ENCODE data around the gene AQP9.
A peak's percentile ranks its signal among the peaks of the same experiment; 100 is the strongest.
"Not testable (repeated sequence)": the region's sequence is repeated elsewhere in the genome, so short reads cannot be mapped to it uniquely, and the experiment has no call there.

AQP9 gene

GRCh38 chr15:58182460-58183163, 44.4 kb downstream of the AQP9 start:
- DNase-seq = peak; percentile 52

- DNase-seq = no peak
These were observed 47.3 kb downstream of the AQP9 start for GRCh38 chr15:58185439-58185838.

GRCh38 chr15:58189148-58189811, 51.1 kb downstream of the AQP9 start:
- DNase-seq = no peak

- DNase-seq = no peak
These were observed 52.2 kb downstream of the AQP9 start for GRCh38 chr15:58190419-58190818.

- DNase-seq = not testable (repeated sequence)
These were observed 55.5 kb downstream of the AQP9 start for GRCh38 chr15:58193636-58194035.

GRCh38 chr15:58200739-58201138, 62.6 kb downstream of the AQP9 start:
- no peak for DNase-seq

- DNase-seq = no peak
These were observed 63.3 kb downstream of the AQP9 start for GRCh38 chr15:58201516-58201915.

- DNase-seq = peak; percentile 28
These were observed 65.4 kb downstream of the AQP9 start for GRCh38 chr15:58203537-58203936.

- no peak for DNase-seq
These were observed 68.0 kb downstream of the AQP9 start for GRCh38 chr15:58206151-58206550.

- DNase-seq = not testable (repeated sequence)
These were observed 70.0 kb downstream of the AQP9 start for GRCh38 chr15:58208217-58208616.

GRCh38 chr15:58209007-58209481, 70.9 kb downstream of the AQP9 start:
- DNase-seq = not testable (repeated sequence)

- not testable (repeated sequence) for DNase-seq
These were observed 71.8 kb downstream of the AQP9 start for GRCh38 chr15:58210031-58210430.

GRCh38 chr15:58212909-58213526, 74.8 kb downstream of the AQP9 start:
- DNase-seq = peak; percentile 41

GRCh38 chr15:58213587-58214338, 75.6 kb downstream of the AQP9 start:
- DNase-seq = no peak

GRCh38 chr15:58214591-58215340, 76.6 kb downstream of the AQP9 start:
- no peak for DNase-seq

- DNase-seq = no peak
These were observed 79.3 kb downstream of the AQP9 start for GRCh38 chr15:58217460-58217859.

GRCh38 chr15:58221591-58222241, 83.5 kb downstream of the AQP9 start:
- DNase-seq = peak; percentile 13

GRCh38 chr15:58222679-58223078, 84.5 kb downstream of the AQP9 start:
- DNase-seq = no peak

- no peak for DNase-seq
These were observed 85.3 kb downstream of the AQP9 start for GRCh38 chr15:58223432-58223831.

GRCh38 chr15:58224068-58224467, 85.9 kb downstream of the AQP9 start:
- DNase-seq = no peak

GRCh38 chr15:58227706-58228543, 89.7 kb downstream of the AQP9 start:
- DNase-seq = peak; percentile 81

Data from hematopoietic multipotent progenitor cell treated with erythropoietin and hydrocortisone succinate and interleukin-3 and kit ligand, for 8 days (in vitro differentiated cells).